ENCODE data around the gene SERPINA12. TPM values are rescaled to one million over a fixed set of nuclear protein-coding genes. Genes with fewer than 3 reads are reported as not detected.

Gene SERPINA12
- total and polyA plus RNA-seq, 2 of the 13 experiments (the other 11 are each of a cell fraction or from before 2014, with no cell fraction given), result 0.08 TPM; not detected in 1

- TF ChIP-seq DRAP1 (CRISPR knock-in tag; IDR thresholded peaks at IDR 0.05) (no peak), ZNF790 (CRISPR knock-in tag; IDR thresholded peaks at IDR 0.05; ENCODE audit: borderline replicate concordance) (no peak), RARG (CRISPR knock-in tag; IDR thresholded peaks at IDR 0.05; ENCODE audit: low read depth) (no peak), SATB2 (CRISPR knock-in tag; IDR thresholded peaks at IDR 0.05) (no peak), ZNF574 (CRISPR knock-in tag; IDR thresholded peaks at IDR 0.05) (no peak), CHD4 (IDR thresholded peaks at IDR 0.05; ENCODE audit: borderline replicate concordance, low read length) (peak; percentile 26; the same call in 1 of the 2 replicates), SMAD9 (CRISPR knock-in tag; IDR thresholded peaks at IDR 0.05) (no peak), KLF12 (CRISPR knock-in tag; IDR thresholded peaks at IDR 0.05; ENCODE audit: borderline replicate concordance) (no peak), NFE2 (CRISPR knock-in tag; IDR thresholded peaks at IDR 0.05) (no peak), RXRB (CRISPR knock-in tag; IDR thresholded peaks at IDR 0.05; ENCODE audit: borderline replicate concordance) (peak; percentile 86), MAX (IDR thresholded peaks at IDR 0.05) (no peak), MYC (CRISPR knock-in tag; IDR thresholded peaks at IDR 0.05; ENCODE audit: borderline replicate concordance) (no peak), ZNF605 (CRISPR knock-in tag; IDR thresholded peaks at IDR 0.05) (no peak), ZNF850 (CRISPR knock-in tag; conservative IDR thresholded peaks at IDR 0.05) (no peak), ZNF713 (CRISPR knock-in tag; IDR thresholded peaks at IDR 0.05) (no peak), ELF4 (CRISPR knock-in tag; IDR thresholded peaks at IDR 0.05; ENCODE audit: borderline replicate concordance) (no peak), DR1 (CRISPR knock-in tag; IDR thresholded peaks at IDR 0.05) (no peak), ZSCAN12 (CRISPR knock-in tag; IDR thresholded peaks at IDR 0.05) (no peak), ARNT2 (CRISPR knock-in tag; IDR thresholded peaks at IDR 0.05; ENCODE audit: low read depth) (no peak), ZNF549 (CRISPR knock-in tag; IDR thresholded peaks at IDR 0.05) (no peak), CEBPZ (IDR thresholded peaks at IDR 0.05; ENCODE audit: low read length) (no peak), ZNF136 (CRISPR knock-in tag; IDR thresholded peaks at IDR 0.05; ENCODE audit: low read depth) (no peak), BCL6 (CRISPR knock-in tag; IDR thresholded peaks at IDR 0.05) (peak; percentile 75), IKZF5 (CRISPR knock-in tag; IDR thresholded peaks at IDR 0.05) (no peak), SIN3A (IDR thresholded peaks at IDR 0.05; ENCODE audit: borderline replicate concordance, low read depth, low read length) (no peak), ATM (IDR thresholded peaks at IDR 0.05; ENCODE audit: borderline replicate concordance) (no peak)
These were observed 53.3 kb downstream of the SERPINA12 start (continued) for GRCh38 chr14:94455928-94456327.

Data from HepG2 (cell line).